Stomach (tissue), 9 donors: ENCODE measurements around the gene TBXAS1. TPM values are rescaled to one million over a fixed set of nuclear protein-coding genes. Genes with fewer than 3 reads are reported as not detected.

Experiments
- DNase-seq, 2 donors: peaks; one replicate each; pipeline versions ENCODE4 v3.0.0 to v3.0.0-alpha.2; 2013 to 2019
- H3K27ac ChIP-seq, 5 donors: fragments of 200-600 bp in 4 of 5; sonication (generic) in 4 of 5; one replicate each; pipeline ENCODE4 v1.5.1; 2013 to 2019; ENCODE audit warnings: mild to moderate bottlenecking in 1 of 5, moderate library complexity in 1 of 5
- H3K27me3 ChIP-seq, 3 donors: fragments of 200-600 bp; sonication (generic); one replicate each; pipeline ENCODE4 v1.5.1; 2017 to 2019; ENCODE audit warnings: mixed run types in 1 of 3
- H3K36me3 ChIP-seq, 4 donors: fragments of 200-600 bp; sonication (generic); 1 replicate in 3 of 4; 2 replicates in 1 of 4; pipeline ENCODE4 v1.5.1; 2016 to 2019
- H3K4me1 ChIP-seq, 4 donors: fragments of 200-600 bp; sonication (generic); one replicate each; pipeline ENCODE4 v1.5.1; 2016 to 2019
- H3K4me3 ChIP-seq, 4 donors: fragments of 200-600 bp; sonication (generic) in 3 of 4; one replicate each; pipeline ENCODE4 v1.5.1; 2016 to 2019; ENCODE audit warnings: mild to moderate bottlenecking in 1 of 4
- H3K9me3 ChIP-seq, 4 donors: fragments of 200-600 bp; sonication (generic); one replicate each; pipeline ENCODE4 v1.5.1; 2016 to 2019
- CTCF ChIP-seq, 7 experiments: fragments of 450-650 bp in 4 of 7; fragments of 200-600 bp in 3 of 7; sonication (generic) in 3 of 7; IDR thresholded peaks; one replicate each; pipeline ENCODE4 v1.5.1; 2016 to 2019; ENCODE audit warnings: antibody characterized with exemption in 7 of 7, control low read depth in 2 of 7, mild to moderate bottlenecking in 1 of 7
- EP300 ChIP-seq: sonication (generic); formaldehyde crosslinking; IDR thresholded peaks from one replicate; pipeline ENCODE4 v1.6.1; 2017; ENCODE audit warnings: antibody characterized with exemption
- POLR2A ChIP-seq, 4 donors: fragments of 450-650 bp; IDR thresholded peaks; one replicate each; pipeline ENCODE4 v1.6.1; 2016; ENCODE audit warnings: antibody characterized with exemption in 4 of 4, control low read depth in 2 of 4, mild to moderate bottlenecking in 1 of 4, moderate library complexity in 1 of 4
- POLR2AphosphoS5 ChIP-seq, 3 donors: sonication (generic); formaldehyde crosslinking; IDR thresholded peaks; one replicate each; pipeline ENCODE4 v1.6.1; 2016; ENCODE audit warnings: antibody characterized with exemption in 3 of 3
- WGBS, 5 donors: extraction: QIAGEN DNeasy Blood & Tissue Kit in 3 of 5; methylation state at CpG; one replicate each; pipeline versions ENCODE4 v1.1.5 to v1.1.7; 2013 to 2018; 5-methylcytosine and 5-hydroxymethylcytosine counted together
- intact Hi-C: fragments of 100-400 bp; cut with DNase I; formaldehyde crosslinking; loops from one replicate; pipeline ENCODE4 v1.15.1; 2023; ENCODE audit warnings: low total_unique reads
- polyA plus RNA-seq, 3 donors: library from polyadenylated mRNA; stranded (reverse); fragments of 200-250 nt; gene quantifications; one replicate each; pipeline ENCODE4 v1.2.3, GENCODE V29; 2013
- total RNA-seq, 5 donors: library from RNA; depleted of rRNA; stranded (reverse); fragments of >200 nt; gene quantifications; one replicate each; pipeline versions ENCODE4 v1.1.0 to v1.2.3, GENCODE V29; 2014 to 2016
- donor health status: healthy with polysubstance abuse.
- donor health status: Bipolar disorder and iron deficiency.
- donor health status: healthy.

TBXAS1 gene
- total and polyA plus RNA-seq, 8 donors = 1.4 to 92.8 (median 15.1) TPM

GRCh38 chr7:139871331-139871730, 42.3 kb downstream of the TBXAS1 start:
- Histone ChIP-seq H3K27ac (peak overlapping the region; percentile 7 to 59 (median 47)), H3K4me1 (peaks cover 3 to 28% (median 14%) of the 10 kb centered on the region in 4 donors), H3K4me3 (no peak overlapping the region), H3K36me3 (peaks cover 0 to 5% (median 0%) of the 10 kb centered on the region in 4 donors), H3K9me3 (no peaks in the 10 kb centered on the region), H3K27me3 (no peaks in the 10 kb centered on the region)
- DNase-seq = peak in 1 of 2 donors; percentile 47
- intact Hi-C loops = no loop called here
- 52 to 68% (median 65%) methylated on average over 8 of the region's 8 CpGs for WGBS, 5 donors
- peak in 1 of 3 donors; percentile 24 for TF ChIP-seq POLR2AphosphoS5 (IDR thresholded peaks at IDR 0.05)
- TF ChIP-seq EP300 = no peak
- no peak for TF ChIP-seq CTCF (IDR thresholded peaks at IDR 0.05)

- Histone ChIP-seq H3K27me3 (no peaks in the 10 kb centered on the region), H3K27ac (peak overlapping the region in 3 of 5 donors; percentile 47 to 59 (median 56)), H3K36me3 (peaks cover 0 to 5% (median 0%) of the 10 kb centered on the region in 4 donors), H3K4me1 (peaks cover 7 to 29% (median 14%) of the 10 kb centered on the region in 4 donors), H3K4me3 (no peak overlapping the region), H3K9me3 (no peaks in the 10 kb centered on the region)
- TF ChIP-seq POLR2A (IDR thresholded peaks at IDR 0.05) (no peak), POLR2AphosphoS5 (IDR thresholded peaks at IDR 0.05) (no peak), CTCF (IDR thresholded peaks at IDR 0.05) (no peak), EP300 (no peak)
- no peak for DNase-seq
- intact Hi-C loops = no loop called here
- WGBS, 5 donors = 55 to 65% (median 59%) methylated on average over 2 of the region's 2 CpGs
Observed at GRCh38 chr7:139871820-139872219, 42.8 kb downstream of the TBXAS1 start.

GRCh38 chr7:139873593-139874301, 44.7 kb downstream of the TBXAS1 start:
- WGBS, 5 donors = 82 to 91% (median 86%) methylated on average over 8 of the region's 8 CpGs
- no peak overlapping the region for H3K4me3 ChIP-seq
- no peak for DNase-seq
- H3K9me3 ChIP-seq = no peaks in the 10 kb centered on the region
- no peaks in the 10 kb centered on the region for H3K27me3 ChIP-seq
- H3K27ac ChIP-seq = no peak overlapping the region
- TF ChIP-seq POLR2A (IDR thresholded peaks at IDR 0.05) (no peak), POLR2AphosphoS5 (IDR thresholded peaks at IDR 0.05) (no peak), CTCF (IDR thresholded peaks at IDR 0.05) (no peak), EP300 (no peak)
- intact Hi-C loops = no loop called here
- H3K4me1 ChIP-seq = peaks cover 7 to 29% (median 14%) of the 10 kb centered on the region in 4 donors
- H3K36me3 ChIP-seq = peaks cover 0 to 5% (median 0%) of the 10 kb centered on the region in 4 donors

GRCh38 chr7:139874302-139874629, 45.2 kb downstream of the TBXAS1 start:
- Histone ChIP-seq H3K4me1 (peaks cover 7 to 29% (median 14%) of the 10 kb centered on the region in 4 donors), H3K4me3 (no peak overlapping the region), H3K9me3 (no peaks in the 10 kb centered on the region), H3K27ac (no peak overlapping the region), H3K27me3 (no peaks in the 10 kb centered on the region), H3K36me3 (peaks cover 0 to 5% (median 0%) of the 10 kb centered on the region in 4 donors)
- intact Hi-C loops = no loop called here
- 88 to 97% (median 94%) methylated on average over 9 of the region's 9 CpGs for WGBS, 5 donors
- TF ChIP-seq EP300 (no peak), POLR2A (IDR thresholded peaks at IDR 0.05) (no peak), POLR2AphosphoS5 (IDR thresholded peaks at IDR 0.05) (no peak), CTCF (IDR thresholded peaks at IDR 0.05) (no peak)
- no peak for DNase-seq
